ENCODE data around the gene TCOF1.

GRCh38 chr5:150404121-150404520, 46.6 kb downstream of the TCOF1 start:
- TF ChIP-seq CTCF (IDR thresholded peaks at IDR 0.05; ENCODE audit: insufficient read depth, low read length) (no peak), POLR2AphosphoS5 (IDR thresholded peaks at IDR 0.05; ENCODE audit: low read depth) (no peak), GABPA (IDR thresholded peaks at IDR 0.05; ENCODE audit: low read depth) (no peak)
